ENCODE data around the gene PUM2.
"Not testable (repeated sequence)": the region's sequence is repeated elsewhere in the genome, so short reads cannot be mapped to it uniquely, and the experiment has no call there.

PUM2 gene

DNA sequence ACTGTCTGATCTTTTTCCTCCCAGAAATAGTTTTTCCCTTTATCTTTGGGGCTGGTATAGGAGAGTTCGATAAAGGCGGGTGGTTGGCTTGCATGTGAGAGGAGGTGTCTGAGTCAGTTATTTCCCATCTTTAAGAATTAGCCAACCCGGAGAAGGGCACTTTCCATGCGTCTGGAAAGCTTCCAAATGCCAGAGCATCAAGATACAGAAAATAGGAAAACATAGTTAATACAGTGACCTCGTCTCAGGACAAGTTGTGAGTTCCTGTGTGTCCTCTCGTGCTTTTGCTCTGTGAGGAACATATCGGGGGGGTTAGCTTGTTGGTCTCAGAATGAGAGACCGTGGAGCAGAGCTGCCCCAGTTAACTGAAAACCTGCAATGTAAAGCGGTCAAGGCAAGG is 18.7 kb upstream of the PUM2 start:
- CTCF ChIA-PET: interaction anchor here (0.6 to 1.6 kb wide), 3 partner anchors 9 to 185 kb away, joined by 3 to 11 read pairs (median 3); no protein-coding TSS in a partner anchor
- TF ChIP-seq FOXK2 (IDR thresholded peaks at IDR 0.05): no peak
- no peak for TF ChIP-seq TARDBP (IDR thresholded peaks at IDR 0.05)
- TF ChIP-seq LEF1 (IDR thresholded peaks at IDR 0.05; ENCODE audit: borderline replicate concordance): no peak
- TF ChIP-seq SUZ12 (IDR thresholded peaks at IDR 0.05): no peak
- no peak for TF ChIP-seq BHLHE40 (IDR thresholded peaks at IDR 0.05; ENCODE audit: borderline replicate concordance)
- TF ChIP-seq, protein P1, sequence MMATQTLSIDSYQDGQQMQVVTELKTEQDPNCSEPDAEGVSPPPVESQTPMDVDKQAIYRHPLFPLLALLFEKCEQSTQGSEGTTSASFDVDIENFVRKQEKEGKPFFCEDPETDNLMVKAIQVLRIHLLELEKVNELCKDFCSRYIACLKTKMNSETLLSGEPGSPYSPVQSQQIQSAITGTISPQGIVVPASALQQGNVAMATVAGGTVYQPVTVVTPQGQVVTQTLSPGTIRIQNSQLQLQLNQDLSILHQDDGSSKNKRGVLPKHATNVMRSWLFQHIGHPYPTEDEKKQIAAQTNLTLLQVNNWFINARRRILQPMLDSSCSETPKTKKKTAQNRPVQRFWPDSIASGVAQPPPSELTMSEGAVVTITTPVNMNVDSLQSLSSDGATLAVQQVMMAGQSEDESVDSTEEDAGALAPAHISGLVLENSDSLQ (IDR thresholded peaks at IDR 0.05): no peak
- no peak for TF ChIP-seq CTBP1 (IDR thresholded peaks at IDR 0.05; ENCODE audit: borderline replicate concordance)
- no peak for TF ChIP-seq L3MBTL2 (conservative IDR thresholded peaks at IDR 0.05)
- no peak for TF ChIP-seq FOXA1 (IDR thresholded peaks at IDR 0.05)
- TF ChIP-seq ZNF384 (IDR thresholded peaks at IDR 0.05): no peak
- no peak for TF ChIP-seq HDGF (IDR thresholded peaks at IDR 0.05; ENCODE audit: borderline replicate concordance)
- POLR2A ChIA-PET: interaction anchor here (1.8 kb wide), 1 partner anchor 78 kb away, joined by 6 read pairs; the partner anchor contains the start of gene RHOB
- DNase-seq (ENCODE audit: extremely low spot score): no peak

DNA sequence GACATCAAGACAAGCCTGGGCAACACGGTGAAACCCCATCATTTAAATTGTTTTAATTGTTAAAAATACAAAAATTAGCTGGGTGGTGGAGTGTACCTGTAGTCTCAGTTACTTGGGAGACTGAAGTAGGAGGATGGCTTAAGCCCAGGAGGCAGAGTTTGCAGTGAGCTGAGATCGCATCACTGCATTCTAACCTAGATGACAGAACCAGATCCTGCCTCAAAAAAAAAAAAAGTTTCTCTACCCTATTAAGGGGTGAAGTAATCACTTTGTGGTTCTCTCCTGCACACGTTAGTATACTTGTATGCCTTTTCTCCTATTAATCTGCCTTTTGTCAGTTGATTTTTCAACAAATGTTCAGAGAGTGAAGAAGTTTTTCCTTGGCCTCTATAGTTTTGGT is 18.1 kb upstream of the PUM2 start:
- no peak for TF ChIP-seq SUZ12 (IDR thresholded peaks at IDR 0.05)
- POLR2A ChIA-PET: interaction anchor here (1.0 kb wide), 1 partner anchor 17 kb away, joined by 3 read pairs; no protein-coding TSS in a partner anchor
- no peak for DNase-seq (ENCODE audit: extremely low spot score)
- CTCF ChIA-PET: no interaction called here

DNA sequence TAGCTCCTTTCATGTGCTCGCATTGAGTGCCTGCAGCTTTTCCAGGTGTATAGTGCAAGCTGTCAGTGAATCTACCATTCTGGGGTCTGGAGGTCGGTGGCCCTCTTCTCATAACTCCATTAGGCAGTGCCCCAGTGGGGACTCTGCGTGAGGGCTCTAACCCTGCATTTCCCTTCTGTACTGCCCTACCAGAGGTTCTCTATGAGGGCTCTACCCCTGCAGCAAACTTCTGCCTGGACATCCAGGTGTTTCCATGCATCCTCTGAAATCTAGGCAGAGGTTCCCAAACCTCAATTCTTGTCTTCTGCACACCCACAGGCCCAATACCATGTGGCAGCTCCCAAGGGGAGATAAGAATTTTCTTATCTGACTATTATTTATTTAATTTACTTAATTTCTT is 17.3 kb upstream of the PUM2 start:
- CTCF ChIA-PET: interaction anchor here (0.6 kb wide), 1 partner anchor 448 kb away, joined by 3 read pairs; no protein-coding TSS in a partner anchor
- POLR2A ChIA-PET: interaction anchor here (1.0 kb wide), 1 partner anchor 16 kb away, joined by 3 read pairs; no protein-coding TSS in a partner anchor
- not testable (repeated sequence) for DNase-seq (ENCODE audit: extremely low spot score)

DNA sequence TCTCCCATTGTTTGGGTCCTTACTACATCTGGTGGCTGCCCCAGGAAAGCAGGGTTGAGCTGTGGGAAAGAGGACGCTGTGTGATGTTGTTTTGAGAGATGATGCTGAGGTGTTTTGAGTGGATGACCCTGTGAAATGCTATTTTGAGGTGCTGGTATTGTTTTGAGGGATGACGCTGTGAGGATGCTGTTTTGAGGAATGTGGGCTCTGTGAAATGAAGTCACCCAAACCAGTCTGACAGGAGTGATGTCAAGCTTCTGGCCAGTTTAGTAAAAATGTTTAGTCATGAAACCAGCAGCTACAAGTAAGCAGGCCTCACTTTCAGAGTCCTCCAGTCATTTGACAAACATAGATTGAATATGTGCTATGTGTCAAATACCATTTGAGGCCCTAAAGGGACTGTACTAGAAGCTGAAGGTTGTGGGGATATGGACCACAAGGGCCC is 16.1 kb upstream of the PUM2 start:
- ChIA-PET POLR2A (no interaction called here), CTCF (no interaction called here)
- no peak for DNase-seq (ENCODE audit: extremely low spot score)
- TF ChIP-seq BHLHE40 (IDR thresholded peaks at IDR 0.05; ENCODE audit: borderline replicate concordance) (no peak), SUZ12 (IDR thresholded peaks at IDR 0.05) (no peak), HDGF (IDR thresholded peaks at IDR 0.05; ENCODE audit: borderline replicate concordance) (no peak), LEF1 (IDR thresholded peaks at IDR 0.05; ENCODE audit: borderline replicate concordance) (no peak), ZNF384 (IDR thresholded peaks at IDR 0.05) (no peak), NFRKB (IDR thresholded peaks at IDR 0.05) (no peak), ELF4 (IDR thresholded peaks at IDR 0.05) (no peak)

DNA sequence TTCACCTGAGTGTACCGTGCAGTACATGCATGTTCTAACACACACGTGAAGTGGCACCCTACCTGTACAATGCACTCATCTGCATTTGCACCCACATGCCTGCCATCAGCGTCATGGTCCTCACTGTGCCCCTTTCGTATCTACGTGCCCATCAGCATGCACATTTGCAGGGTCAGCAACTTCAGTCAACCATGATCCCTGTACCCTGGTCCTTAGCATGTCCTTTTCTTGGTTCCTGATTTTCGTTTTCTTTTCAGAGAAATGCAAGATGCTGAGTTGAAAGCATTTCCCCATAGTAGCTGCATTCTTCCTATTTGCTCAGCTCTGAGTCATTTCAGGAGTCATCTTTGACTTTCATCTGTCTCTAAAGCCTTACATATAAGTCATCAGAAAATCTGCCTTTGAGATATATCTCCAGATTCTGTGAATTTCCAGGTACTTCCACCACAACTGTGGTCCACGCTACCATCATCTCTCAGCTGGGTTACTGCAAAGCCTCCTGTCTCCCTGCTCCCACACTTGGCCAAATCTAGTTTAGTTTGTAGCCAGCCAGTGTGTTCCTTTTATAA is 14.7 kb upstream of the PUM2 start:
- TF ChIP-seq HDGF (IDR thresholded peaks at IDR 0.05; ENCODE audit: borderline replicate concordance): no peak
- no peak for TF ChIP-seq FOXA1 (IDR thresholded peaks at IDR 0.05)
- no peak for TF ChIP-seq ARNT (IDR thresholded peaks at IDR 0.05)
- no peak for DNase-seq (ENCODE audit: extremely low spot score)
- ChIA-PET POLR2A (interaction anchor here (0.5 kb wide), 1 partner anchor 21 kb away, joined by 3 read pairs; no protein-coding TSS in a partner anchor), CTCF (interaction anchor here (1.9 kb wide), 1 partner anchor 14 kb away, joined by 9 read pairs; no protein-coding TSS in a partner anchor)

DNA sequence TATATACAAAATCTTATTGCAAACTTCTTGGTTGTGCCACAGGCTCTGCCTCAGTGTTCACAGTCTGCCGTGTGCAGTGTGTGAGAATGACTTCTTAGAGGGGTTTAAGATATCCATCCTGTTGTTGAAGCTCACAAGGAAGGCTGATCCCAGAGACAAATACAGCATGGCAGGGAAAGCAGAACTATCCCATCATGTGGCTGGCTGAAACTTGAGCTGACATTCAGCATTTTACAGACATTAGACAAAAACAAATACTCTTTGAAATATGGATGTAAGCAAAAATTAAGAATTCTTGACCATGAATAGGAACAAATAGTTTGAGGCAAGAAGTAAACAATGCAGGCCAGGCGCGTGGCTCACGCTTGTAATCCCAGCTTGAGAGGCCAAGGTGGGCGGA is 12.9 kb upstream of the PUM2 start:
- POLR2A ChIA-PET: interaction anchor here (1.1 kb wide), 1 partner anchor 83 kb away, joined by 3 read pairs; no protein-coding TSS in a partner anchor
- CTCF ChIA-PET: interaction anchor here (1.9 kb wide), 1 partner anchor 15 kb away, joined by 9 read pairs; no protein-coding TSS in a partner anchor
- no peak for DNase-seq (ENCODE audit: extremely low spot score)
- TF ChIP-seq FOXM1 (IDR thresholded peaks at IDR 0.05; ENCODE audit: borderline replicate concordance) (no peak), LEF1 (IDR thresholded peaks at IDR 0.05; ENCODE audit: borderline replicate concordance) (no peak)

DNA sequence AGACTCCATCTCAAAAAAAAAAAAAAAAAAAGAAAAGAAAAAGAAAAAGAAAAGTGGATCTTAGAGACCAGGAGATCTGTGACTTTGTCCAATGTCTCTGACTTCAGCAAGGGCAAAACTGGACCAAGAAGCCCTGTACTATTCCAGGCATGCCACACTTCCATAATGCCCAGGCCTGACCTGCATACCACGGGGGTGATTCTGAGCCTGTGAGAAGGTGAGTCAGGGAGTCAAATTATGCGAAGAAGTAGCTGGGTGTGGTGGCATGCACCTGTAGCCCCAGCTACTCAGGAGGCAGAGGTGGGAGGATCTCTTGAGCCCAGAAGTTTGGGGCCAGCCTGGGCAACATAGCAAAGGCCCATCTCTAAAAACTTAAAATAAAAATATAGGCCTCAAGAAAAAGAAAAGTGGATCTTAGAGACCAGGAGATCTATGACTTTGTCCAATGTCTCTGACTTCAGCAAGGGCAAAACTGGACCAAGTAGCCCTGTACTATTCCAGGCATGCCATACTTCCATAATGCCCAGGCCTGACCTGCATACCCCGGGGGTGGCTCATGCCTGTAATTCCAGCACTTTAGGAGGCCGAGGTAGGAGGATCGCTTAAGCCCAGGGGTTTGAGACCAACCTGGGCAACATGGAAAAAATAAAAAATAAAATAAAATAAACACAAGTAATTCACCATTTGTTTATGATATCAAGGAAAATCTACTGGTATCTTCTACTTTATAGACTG is 12.2 kb upstream of the PUM2 start:
- ChIA-PET POLR2A (interaction anchor here (1.1 kb wide), 1 partner anchor 84 kb away, joined by 3 read pairs; no protein-coding TSS in a partner anchor), CTCF (no interaction called here)
- TF ChIP-seq ZNF384 (IDR thresholded peaks at IDR 0.05) (no peak), ELF4 (IDR thresholded peaks at IDR 0.05) (no peak), HDGF (IDR thresholded peaks at IDR 0.05; ENCODE audit: borderline replicate concordance) (no peak), L3MBTL2 (conservative IDR thresholded peaks at IDR 0.05) (no peak)
- no peak for DNase-seq (ENCODE audit: extremely low spot score)

DNA sequence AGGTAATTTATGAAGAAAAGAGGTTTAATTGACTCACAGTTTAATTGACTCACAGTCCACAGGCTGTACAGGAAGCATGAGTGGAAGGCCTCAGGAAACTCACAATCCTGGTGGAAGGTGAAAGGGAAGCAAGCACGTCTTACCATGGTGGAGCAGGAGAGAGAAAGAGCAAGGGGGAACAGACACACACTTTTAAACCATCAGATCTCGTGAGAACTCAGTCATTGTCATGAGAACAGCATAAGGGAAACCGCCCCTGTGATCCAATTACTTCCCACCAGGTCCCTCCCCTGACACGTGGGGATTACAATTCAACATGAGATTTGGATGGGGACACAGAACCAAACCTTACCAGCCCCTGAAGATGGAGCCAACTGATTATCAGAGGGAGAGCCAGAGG is 11.2 kb upstream of the PUM2 start:
- CTCF ChIA-PET: no interaction called here
- TF ChIP-seq NFRKB (IDR thresholded peaks at IDR 0.05) (no peak), FOXA1 (IDR thresholded peaks at IDR 0.05) (no peak), FOXM1 (IDR thresholded peaks at IDR 0.05; ENCODE audit: borderline replicate concordance) (no peak), BHLHE40 (IDR thresholded peaks at IDR 0.05; ENCODE audit: borderline replicate concordance) (no peak), SUZ12 (IDR thresholded peaks at IDR 0.05) (no peak), L3MBTL2 (conservative IDR thresholded peaks at IDR 0.05) (no peak), HDGF (IDR thresholded peaks at IDR 0.05; ENCODE audit: borderline replicate concordance) (no peak), LEF1 (IDR thresholded peaks at IDR 0.05; ENCODE audit: borderline replicate concordance) (no peak), FOXK2 (IDR thresholded peaks at IDR 0.05) (no peak), ELF4 (IDR thresholded peaks at IDR 0.05) (no peak), TARDBP (IDR thresholded peaks at IDR 0.05) (no peak)
- TF ChIP-seq, protein P1 (IDR thresholded peaks at IDR 0.05): no peak
- POLR2A ChIA-PET: no interaction called here
- DNase-seq (ENCODE audit: extremely low spot score): no peak
